Activated CD8-positive, alpha-beta T cell treated with anti-CD3 and anti-CD28 coated beads for 36 hours (primary cell): Measurements from ENCODE around the gene EMC9. TPM values are rescaled to one million over a fixed set of nuclear protein-coding genes. Genes with fewer than 3 reads are reported as not detected.

ENCODE experiments used
- ATAC-seq: fragments of 200-7000 bp; cut with Tn5 transposase; one replicate; pipeline ENCODE4 v1.10.0; 2021; ENCODE audit warnings: mild to moderate bottlenecking, moderate library complexity
- CTCF ChIA-PET: fragments of 350-600 bp; sonication (Branson Sonifier 250); formaldehyde crosslinking; loops from one replicate; lab custom pipeline; 2021; ENCODE audit warnings: antibody characterized with exemption; lab: Charles Lee
- POLR2A ChIA-PET: fragments of 350-600 bp; sonication (Branson Sonifier 250); formaldehyde crosslinking; loops from one replicate; lab custom pipeline; 2021; ENCODE audit warnings: antibody characterized with exemption; lab: Charles Lee
- DNase-seq: peaks from one replicate; pipeline ENCODE4 v3.0.0-alpha.2; 2020
- H3K27ac Mint-ChIP-seq: one replicate; pipeline ENCODE4 v1.8.0; 2021; ENCODE audit warnings: mild to moderate bottlenecking, mixed read lengths
- H3K27me3 Mint-ChIP-seq: one replicate; pipeline ENCODE4 v1.8.0; 2021; ENCODE audit warnings: mixed read lengths
- H3K36me3 Mint-ChIP-seq: one replicate; pipeline ENCODE4 v1.8.0; 2021; ENCODE audit warnings: low read depth, mixed read lengths
- H3K4me1 Mint-ChIP-seq: one replicate; pipeline ENCODE4 v1.8.0; 2021; ENCODE audit warnings: low read depth, mixed read lengths
- H3K4me3 Mint-ChIP-seq: one replicate; pipeline ENCODE4 v1.8.0; 2021; ENCODE audit warnings: mild to moderate bottlenecking, moderate library complexity, mixed read lengths
- H3K9me3 Mint-ChIP-seq: one replicate; pipeline ENCODE4 v1.8.0; 2021; ENCODE audit warnings: mixed read lengths
- CTCF ChIP-seq: fragments of 200-600 bp; IDR thresholded peaks from one replicate; pipeline ENCODE4 v1.8.0; 2022; ENCODE audit warnings: antibody characterized with exemption, mild to moderate bottlenecking
- intact Hi-C: fragments of 100-400 bp; cut with micrococcal nuclease; formaldehyde crosslinking; loops from one replicate; pipeline ENCODE4 v1.10.0; 2022
- total RNA-seq, 2 experiments: library from RNA; stranded (reverse); gene quantifications; one replicate each; pipeline ENCODE4 v1.2.3, GENCODE V29; 2021

Gene EMC9
- total RNA-seq, 2 experiments from 2014 or later = 39.0 to 39.9 TPM

DNA sequence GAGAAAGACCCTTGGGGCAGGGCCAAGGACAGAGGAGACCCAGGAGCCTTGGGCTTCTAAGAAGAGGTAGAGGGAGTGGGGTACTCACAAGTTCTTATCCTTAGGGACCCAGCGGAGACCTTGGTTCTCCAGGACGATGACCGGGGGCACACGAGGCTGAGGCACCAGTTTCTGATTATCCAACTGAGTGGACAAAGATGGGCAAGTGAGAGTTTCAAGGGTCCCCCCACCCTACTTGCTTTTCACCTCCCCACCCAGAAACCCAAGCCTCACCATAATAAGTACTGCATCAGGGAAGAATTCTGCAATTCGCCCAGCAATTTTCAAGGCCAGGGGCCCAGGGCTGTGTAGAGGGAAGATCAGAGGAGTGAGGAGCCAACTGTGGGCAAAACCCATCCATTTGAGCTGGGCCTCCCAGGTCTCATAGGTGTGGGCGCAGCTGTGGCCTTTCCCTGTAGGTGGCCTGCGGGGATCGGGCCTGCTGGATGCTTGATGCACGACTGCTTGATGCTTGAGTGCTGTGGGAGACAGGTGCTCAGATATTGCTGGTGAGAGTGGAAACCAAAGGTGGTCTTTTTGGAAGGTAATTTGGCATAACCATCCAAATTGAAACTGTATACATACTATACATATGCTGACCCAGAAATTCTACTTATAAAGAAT is 2.0 kb downstream of the EMC9 start:
- peaks cover 59% of the 10 kb centered on the region for H3K4me1 Mint-ChIP-seq
- intact Hi-C loops = no loop called here
- peak overlapping the region; percentile 83 for H3K27ac Mint-ChIP-seq
- no peaks in the 10 kb centered on the region for H3K27me3 Mint-ChIP-seq
- ATAC-seq (no peak), DNase-seq (peak; percentile 53)
- H3K4me3 Mint-ChIP-seq = peak overlapping the region; percentile 97
- ChIA-PET POLR2A (interaction anchor here (0.5 to 5.8 kb wide), 10 partner anchors 7 to 699 kb away, joined by 3 to 53 read pairs (median 4); partner anchors contain the start of genes DCAF11, IPO4, IRF9 and NRL), CTCF (interaction anchor here (3.4 kb wide), 1 partner anchor 22 kb away, joined by 18 read pairs; the partner anchor contains the start of gene IRF9)
- TF ChIP-seq CTCF = no peak
- H3K36me3 Mint-ChIP-seq = peaks cover 67% of the 10 kb centered on the region
- no peaks in the 10 kb centered on the region for H3K9me3 Mint-ChIP-seq

DNA sequence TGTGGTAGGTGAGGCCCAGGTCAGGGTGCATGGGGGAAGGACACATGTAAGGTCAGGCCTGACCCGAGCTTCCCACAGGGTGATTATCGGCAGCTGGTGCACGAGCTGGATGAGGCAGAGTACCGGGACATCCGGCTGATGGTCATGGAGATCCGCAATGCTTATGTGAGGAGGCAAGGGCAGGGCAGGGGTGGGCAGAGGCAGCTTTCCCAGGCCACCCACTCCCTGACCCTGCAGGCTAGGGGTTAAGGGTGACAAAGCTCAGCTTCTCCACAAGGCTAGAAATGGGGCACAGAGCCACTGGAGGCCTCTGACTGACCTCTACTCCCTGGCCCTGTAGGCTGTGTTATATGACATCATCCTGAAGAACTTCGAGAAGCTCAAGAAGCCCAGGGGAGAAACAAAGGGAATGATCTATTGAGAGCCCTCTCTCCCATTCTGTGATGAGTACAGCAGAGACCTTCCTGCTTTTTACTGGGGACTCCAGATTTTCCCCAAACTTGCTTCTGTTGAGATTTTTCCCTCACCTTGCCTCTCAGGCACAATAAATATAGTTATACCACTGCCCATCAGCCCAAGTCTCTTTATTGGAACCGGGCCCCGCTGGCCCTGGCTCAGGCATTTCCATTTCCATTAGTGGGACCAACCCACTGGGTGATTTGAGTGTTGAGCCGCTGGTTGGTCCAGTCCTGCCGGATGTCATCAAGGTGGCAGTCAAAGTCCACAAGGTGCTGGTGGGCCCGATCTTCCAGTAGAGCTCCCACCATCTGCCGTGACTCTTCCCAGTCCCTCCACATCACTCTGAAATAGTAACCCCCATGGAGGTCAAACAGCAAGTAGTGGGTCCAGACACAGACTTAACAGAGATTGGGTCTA is 2.8 kb downstream of the EMC9 start:
- CTCF ChIA-PET = interaction anchor here (1.2 to 3.5 kb wide), 4 partner anchors 22 to 80 kb away, joined by 4 to 22 read pairs (median 11); partner anchors contain the start of genes DCAF11, IRF9 and NRL
- Mint-ChIP-seq H3K4me1 (peaks cover 53% of the 10 kb centered on the region), H3K27ac (peak overlapping the region; percentile 83), H3K36me3 (peaks cover 61% of the 10 kb centered on the region), H3K9me3 (no peaks in the 10 kb centered on the region), H3K4me3 (peak overlapping the region; percentile 97), H3K27me3 (no peaks in the 10 kb centered on the region)
- DNase-seq (no peak), ATAC-seq (no peak)
- intact Hi-C loops = no loop called here
- no peak for TF ChIP-seq CTCF
- POLR2A ChIA-PET = interaction anchor here (0.6 to 5.8 kb wide), 11 partner anchors 8 to 698 kb away, joined by 3 to 53 read pairs (median 4); partner anchors contain the start of genes DCAF11, IPO4, IRF9 and NRL

GRCh38 chr14:24137529-24138395 is 3.6 kb downstream of the EMC9 start:
- H3K36me3 Mint-ChIP-seq = peaks cover 52% of the 10 kb centered on the region
- ChIA-PET POLR2A (interaction anchor here (0.6 to 5.8 kb wide), 16 partner anchors 9 to 58 kb away, joined by 3 to 53 read pairs (median 4); partner anchors contain the start of genes DCAF11, IPO4, IRF9 and NRL), CTCF (interaction anchor here (1.1 to 3.5 kb wide), 9 partner anchors 9 to 105 kb away, joined by 3 to 22 read pairs (median 4); partner anchors contain the start of genes DCAF11, IRF9, NRL and PSME2)
- intact Hi-C loops = no loop called here
- no peak for TF ChIP-seq CTCF
- peak overlapping the region; percentile 97 for H3K4me3 Mint-ChIP-seq
- H3K27ac Mint-ChIP-seq = peak overlapping the region; percentile 92
- peaks cover 49% of the 10 kb centered on the region for H3K4me1 Mint-ChIP-seq
- no peaks in the 10 kb centered on the region for H3K27me3 Mint-ChIP-seq
- H3K9me3 Mint-ChIP-seq = no peaks in the 10 kb centered on the region
- ATAC-seq (no peak), DNase-seq (no peak)

- ATAC-seq = no peak
- DNase-seq = peak; percentile 44
- H3K27me3 Mint-ChIP-seq = no peaks in the 10 kb centered on the region
- CTCF ChIA-PET = interaction anchor here (1.1 to 5.3 kb wide), 11 partner anchors 9 to 172 kb away, joined by 3 to 29 read pairs (median 9); partner anchors contain the start of genes DCAF11, IRF9, NRL and PSME2
- peak overlapping the region; percentile 97 for H3K4me3 Mint-ChIP-seq
- POLR2A ChIA-PET = interaction anchor here (0.6 to 5.8 kb wide), 16 partner anchors 10 to 77 kb away, joined by 3 to 53 read pairs (median 5); partner anchors contain the start of genes CHMP4A, DCAF11, IPO4 and IRF9
- TF ChIP-seq CTCF = no peak
- peak overlapping the region; percentile 92 for H3K27ac Mint-ChIP-seq
- H3K36me3 Mint-ChIP-seq = peaks cover 48% of the 10 kb centered on the region
- intact Hi-C loops = no loop called here
- peaks cover 54% of the 10 kb centered on the region for H3K4me1 Mint-ChIP-seq
- H3K9me3 Mint-ChIP-seq = no peaks in the 10 kb centered on the region
Measured at GRCh38 chr14:24136684-24137528, 4.5 kb downstream of the EMC9 start.
